GM18861 (cell line): ENCODE data around the gene BBOX1.
"Not testable (repeated sequence)": the region's sequence is repeated elsewhere in the genome, so short reads cannot be mapped to it uniquely, and the experiment has no call there.

Experiments used
- ATAC-seq: cut with Tn5 transposase; IDR thresholded peaks from one replicate; pipeline ENCODE4 v1.9.1; 2021; ENCODE audit not compliant: unreplicated experiment

The BBOX1 gene

GRCh38 chr11:27120211-27120610 is 79.6 kb downstream of the BBOX1 start:
- ATAC-seq, result no peak

DNA sequence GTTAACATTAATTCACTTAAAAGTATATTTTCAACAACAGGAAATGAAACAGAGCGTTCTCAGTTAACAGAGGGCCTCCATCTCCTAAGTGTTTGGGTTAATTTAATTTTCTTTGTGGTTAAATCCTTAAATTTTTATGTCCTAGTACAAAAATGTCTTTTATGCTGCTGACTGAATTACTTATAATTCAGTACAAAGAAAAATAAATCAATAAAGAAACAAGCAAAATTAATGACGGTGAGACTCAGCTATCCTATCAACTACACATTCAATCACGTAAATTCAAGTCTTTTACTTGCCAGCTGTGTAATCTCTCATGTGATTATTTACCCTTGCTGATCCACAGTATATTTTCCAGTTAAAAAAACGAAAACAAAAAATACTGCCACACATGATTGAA is 81.4 kb downstream of the BBOX1 start:
- no peak for ATAC-seq

DNA sequence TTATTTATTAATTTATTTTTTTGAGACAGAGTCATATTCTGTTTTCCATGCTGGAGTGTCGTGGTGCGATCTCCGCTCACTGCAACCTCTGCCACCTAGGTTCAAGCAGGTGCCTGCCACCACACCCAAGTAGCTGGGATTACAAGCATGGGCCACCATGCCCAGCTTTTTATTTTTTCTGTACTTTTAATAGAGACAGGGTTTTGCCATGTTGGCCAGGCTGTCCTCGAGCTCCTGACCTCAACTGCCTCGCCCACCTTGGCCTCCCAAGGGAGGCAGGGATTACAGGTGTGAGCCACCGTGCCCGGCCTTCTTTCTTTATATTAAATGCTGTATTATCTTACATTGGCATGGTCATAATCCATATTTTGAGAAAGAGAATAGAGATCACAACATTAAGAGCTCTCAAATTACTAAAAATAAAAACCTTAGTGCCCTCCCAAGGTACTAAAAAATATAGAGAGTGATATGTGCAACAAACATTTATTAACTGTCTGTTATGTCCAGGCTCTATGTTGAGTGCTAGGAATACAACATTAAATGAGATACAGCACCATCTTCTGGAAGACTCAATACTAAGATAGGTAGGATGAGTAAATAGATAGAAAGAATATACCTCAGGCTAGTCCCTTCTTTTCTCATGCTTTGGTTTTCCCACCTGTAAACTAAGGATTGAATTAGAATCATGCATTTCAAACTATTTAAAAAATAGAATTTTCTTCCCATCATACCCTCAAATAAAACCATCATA is 84.1 kb downstream of the BBOX1 start:
- no peak for ATAC-seq

GRCh38 chr11:27129686-27130085 is 89.1 kb downstream of the BBOX1 start:
- ATAC-seq, result no peak

- no peak for ATAC-seq
These were observed 90.2 kb downstream of the BBOX1 start for GRCh38 chr11:27130806-27131205.

GRCh38 chr11:27135924-27136329 is 95.3 kb downstream of the BBOX1 start:
- ATAC-seq, result not testable (repeated sequence)

DNA sequence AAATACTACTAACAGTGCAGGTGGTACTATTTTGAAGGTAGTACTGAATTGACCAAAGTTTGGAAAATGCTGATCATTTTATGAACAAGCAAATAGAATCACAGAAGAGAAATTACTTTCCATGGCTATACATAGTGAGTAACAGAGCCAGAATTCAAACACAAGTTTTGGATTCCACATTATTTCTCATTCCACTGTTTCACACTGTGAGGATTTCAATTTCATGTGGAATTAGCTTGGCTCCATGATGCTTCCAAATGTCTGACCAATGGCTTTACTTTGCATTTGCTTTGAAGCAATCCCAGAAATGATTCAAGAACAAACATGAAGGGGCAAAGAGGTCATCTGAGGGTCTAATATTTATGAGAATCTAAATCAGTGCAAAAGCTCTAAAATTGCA is 98.1 kb downstream of the BBOX1 start:
- ATAC-seq, result no peak

DNA sequence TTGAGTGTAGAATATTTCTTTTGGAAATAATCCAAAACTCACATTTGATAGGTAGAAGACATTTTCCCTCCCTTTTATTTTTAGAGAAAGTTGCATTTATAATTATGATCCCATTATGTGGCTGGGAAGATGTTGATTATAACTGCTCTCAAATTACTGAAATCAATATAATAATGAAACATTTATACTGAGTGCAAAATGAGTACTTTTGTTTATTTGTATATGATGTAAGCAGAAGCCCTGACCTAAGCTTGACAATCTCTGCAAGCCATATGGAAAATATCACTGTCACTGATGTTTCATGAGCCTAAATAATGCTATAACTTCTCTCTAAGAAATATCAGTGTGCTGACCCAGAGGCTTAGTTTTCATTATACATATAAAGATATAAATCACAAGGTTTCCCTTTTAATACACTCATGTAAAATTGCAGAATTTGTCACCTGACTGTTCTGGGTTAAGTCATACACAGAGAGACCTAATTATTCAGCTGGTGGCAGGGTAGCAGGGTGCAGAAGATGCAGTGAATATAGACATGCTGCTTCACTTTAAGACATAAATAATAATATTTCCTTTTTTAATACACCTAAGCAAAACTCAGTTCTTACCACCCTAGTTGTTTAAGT is 99.2 kb downstream of the BBOX1 start:
- no peak for ATAC-seq

GRCh38 chr11:27141576-27141975 is 101.0 kb downstream of the BBOX1 start:
- no peak for ATAC-seq

GRCh38 chr11:27147916-27148315 is 107.3 kb downstream of the BBOX1 start:
- no peak for ATAC-seq

DNA sequence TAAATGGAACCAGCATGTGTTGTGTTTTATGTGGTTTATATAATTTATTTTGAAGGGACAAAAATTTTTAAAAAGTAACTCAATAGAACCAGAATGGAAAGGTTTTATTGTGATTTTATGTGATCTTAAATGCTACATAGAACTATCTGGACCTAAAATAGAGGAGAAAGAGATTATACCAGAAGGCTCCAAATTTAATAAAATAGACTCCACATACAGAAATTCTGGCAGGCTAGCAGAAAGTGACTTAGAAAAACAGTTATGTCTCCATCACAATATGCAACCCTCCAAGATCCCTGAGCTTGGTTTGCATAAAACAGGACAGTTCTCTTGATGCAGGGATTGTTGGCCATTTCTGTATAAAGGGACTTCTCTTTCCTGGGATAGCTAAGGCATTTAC is 107.9 kb downstream of the BBOX1 start:
- ATAC-seq, result no peak

- no peak for ATAC-seq
These were observed 109.5 kb downstream of the BBOX1 start for GRCh38 chr11:27150098-27150497.

DNA sequence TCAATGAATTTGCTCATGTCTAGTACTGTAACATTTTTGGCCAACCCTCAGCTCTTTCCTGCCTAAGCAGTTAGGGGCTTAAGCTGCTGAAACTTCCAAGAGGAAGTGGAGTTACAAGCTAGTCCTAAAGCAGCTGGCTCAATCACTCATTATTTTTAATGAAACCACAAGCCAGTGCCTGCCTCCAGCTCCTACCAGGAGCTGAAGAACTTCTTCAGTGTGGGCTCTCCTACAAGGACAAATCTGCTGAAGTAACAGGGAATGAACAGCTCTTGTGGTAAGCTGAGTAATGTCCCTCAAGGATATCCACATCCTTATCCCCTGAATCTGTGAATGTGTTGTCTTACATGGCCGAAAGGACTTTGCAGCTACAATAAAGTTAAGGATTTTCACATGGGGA is 112.5 kb downstream of the BBOX1 start:
- ATAC-seq, result no peak

- peak; percentile 75 for ATAC-seq
These were observed 118.1 kb downstream of the BBOX1 start for GRCh38 chr11:27158456-27159334.

- ATAC-seq, result no peak
These were observed 118.7 kb downstream of the BBOX1 start for GRCh38 chr11:27159335-27159679.

DNA sequence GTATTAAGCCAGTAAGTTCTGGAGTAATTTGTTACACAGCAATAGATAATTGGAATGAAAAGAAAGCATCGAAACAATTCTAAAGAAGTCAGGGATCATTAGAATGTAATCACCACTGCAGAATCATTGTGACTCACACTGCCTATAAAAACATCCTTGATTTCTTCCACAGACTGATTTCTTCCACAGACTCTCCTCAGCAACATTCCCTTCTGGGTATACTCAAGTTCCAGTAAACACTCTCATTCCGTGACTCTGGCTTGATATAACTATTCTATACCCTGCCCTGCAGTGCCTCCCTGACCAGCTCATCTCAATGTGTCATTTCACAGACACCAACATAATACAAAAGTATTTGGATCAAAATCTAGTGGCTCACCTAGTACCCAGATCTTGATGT is 120.5 kb downstream of the BBOX1 start:
- ATAC-seq, result no peak

DNA sequence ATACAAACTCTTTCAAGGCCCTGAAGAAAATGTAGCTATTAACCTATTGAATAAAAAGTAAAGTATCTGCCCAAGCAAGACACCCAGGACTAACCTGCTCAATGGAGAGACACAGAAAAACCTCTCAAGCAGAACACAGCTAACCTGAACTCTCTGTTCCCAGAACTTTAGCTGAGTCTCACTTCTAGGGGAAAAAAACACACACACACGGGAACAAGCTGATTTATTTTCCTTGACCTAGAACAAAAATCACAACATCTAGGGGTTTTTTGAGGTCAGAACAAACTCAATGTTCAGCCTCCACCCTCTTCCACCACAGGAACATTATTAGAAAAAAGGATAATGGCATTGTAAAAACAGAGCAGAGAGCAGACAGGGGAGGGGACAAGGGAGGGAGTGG is 121.6 kb downstream of the BBOX1 start:
- no peak for ATAC-seq

DNA sequence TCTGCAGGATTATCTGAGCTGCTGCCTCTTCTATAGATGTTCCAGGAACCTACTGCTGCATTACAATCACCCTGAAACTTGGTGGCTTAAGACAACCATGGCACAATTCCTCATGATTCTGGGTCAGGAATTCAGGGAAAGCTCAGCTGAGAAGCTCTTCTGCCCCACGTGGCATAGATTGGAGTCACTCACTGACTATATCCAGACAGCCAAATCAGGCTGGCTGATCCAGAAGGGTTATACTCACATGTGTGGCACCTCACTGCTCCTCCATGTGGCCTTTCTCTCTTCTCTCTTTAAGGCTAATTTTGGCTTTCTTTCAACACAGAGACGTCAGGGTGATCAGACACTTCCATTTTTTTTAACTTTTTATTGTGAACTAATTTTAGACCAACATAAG is 125.5 kb downstream of the BBOX1 start:
- ATAC-seq, result no peak

GRCh38 chr11:27171376-27171958 is 130.9 kb downstream of the BBOX1 start:
- no peak for ATAC-seq

DNA sequence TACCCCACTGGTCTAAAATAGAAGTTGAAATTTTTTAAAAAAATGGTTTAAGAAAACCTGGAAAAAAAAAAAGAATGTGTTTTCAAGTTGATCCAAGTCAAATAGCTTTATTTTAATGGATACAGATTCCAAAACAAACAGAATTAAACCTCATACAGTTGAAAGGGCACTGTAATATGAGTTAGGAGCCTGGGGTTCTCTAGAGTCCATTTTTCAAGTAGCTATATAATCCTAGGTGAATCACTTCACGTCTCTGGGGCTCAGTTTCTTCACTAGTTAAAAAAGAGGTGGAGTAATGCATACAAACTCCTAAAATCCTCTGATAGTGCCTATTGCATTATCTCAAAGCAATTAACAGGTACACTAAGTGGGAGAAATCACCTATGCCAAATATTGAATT is 132.9 kb downstream of the BBOX1 start:
- no peak for ATAC-seq

DNA sequence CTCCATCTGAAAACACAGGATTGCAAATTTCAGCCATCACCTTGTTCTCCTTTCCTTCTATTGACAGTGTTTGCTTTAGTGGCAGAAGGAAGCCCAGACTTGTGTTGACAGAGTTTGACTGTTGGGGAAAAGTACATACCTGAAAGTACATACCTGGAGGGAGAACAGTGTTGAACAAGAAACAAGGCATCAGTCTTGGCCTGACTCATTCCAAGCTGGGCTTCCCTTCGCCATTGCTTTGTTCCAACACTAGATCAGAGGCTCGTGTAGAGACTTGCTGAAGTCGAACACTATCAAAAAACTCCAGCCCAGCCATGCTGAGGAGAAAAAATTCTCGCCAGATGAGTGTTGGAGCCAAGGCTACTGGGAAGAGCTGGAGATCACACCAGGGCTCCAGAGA is 133.4 kb downstream of the BBOX1 start:
- ATAC-seq, result no peak
